T-helper 2 cell treated with Interferon-gamma antibody and Interleukin-4, amounts not matched to agents 100 ng/mL and 5 ng/mL, for 36 hours (primary cell): ENCODE results near the gene PPIF. TPM values are rescaled to one million over a fixed set of nuclear protein-coding genes. Genes with fewer than 3 reads are reported as not detected.

Source experiments
- intact Hi-C: fragments of 100-400 bp; cut with micrococcal nuclease; formaldehyde crosslinking; loops from one replicate; pipeline ENCODE4 v1.15.1; 2023
- total RNA-seq: library from RNA; stranded (reverse); gene quantifications from 2 replicates; pipeline ENCODE4 v1.2.3, GENCODE V29; 2022

Gene PPIF
- total RNA-seq, 1 donor from 2014 or later: 89.0 TPM

DNA sequence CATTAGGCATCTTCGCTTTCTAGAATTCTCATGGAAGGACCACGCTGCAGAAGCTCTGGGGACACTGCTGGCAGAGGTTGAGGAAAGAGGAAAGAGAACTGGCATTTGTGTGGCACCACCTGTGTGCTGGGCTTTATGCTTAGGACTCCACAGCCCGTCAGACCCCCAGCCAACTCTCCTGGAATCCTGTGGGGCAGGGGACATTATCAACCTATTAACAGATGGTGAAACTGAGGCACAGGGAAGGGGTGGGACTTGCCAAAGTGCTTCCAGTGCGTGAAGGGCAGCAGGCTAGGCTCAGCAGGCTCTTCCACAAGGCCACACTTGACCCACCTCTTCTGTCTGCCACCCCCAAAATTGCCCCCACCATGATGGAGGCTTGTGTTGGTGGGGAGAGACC, 51.4 kb downstream of the PPIF start:
- intact Hi-C loops: no loop called here

DNA sequence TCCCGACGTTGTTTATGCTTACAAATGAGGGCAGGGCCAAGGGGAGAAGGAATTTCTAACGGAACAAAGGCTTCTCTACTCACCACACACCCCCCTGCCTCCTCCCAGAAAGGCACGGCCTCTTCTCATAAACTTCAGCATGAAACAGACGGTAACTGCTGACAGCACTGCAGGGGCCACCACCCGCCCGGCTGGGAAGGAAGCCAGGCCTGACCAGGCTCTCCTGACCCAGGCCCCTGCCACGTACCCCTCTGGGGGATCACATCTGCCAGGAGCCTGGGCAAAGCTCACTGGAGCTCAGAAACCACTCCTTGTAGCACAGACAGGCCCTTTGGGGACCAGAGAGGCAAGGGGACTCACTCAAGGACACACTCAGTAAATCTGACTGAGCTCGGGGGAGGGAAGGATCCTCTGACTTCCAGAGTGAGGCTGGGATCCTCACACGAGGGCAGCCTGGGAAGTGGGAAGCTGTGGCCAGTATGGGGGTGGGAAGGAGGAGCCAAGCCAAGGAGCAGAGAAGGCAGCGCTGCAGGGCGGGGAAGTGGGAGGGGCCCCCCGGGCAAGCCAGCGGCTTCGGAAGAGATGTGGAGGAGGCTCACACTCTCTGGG, 52.1 kb downstream of the PPIF start:
- intact Hi-C loops: no loop called here

DNA sequence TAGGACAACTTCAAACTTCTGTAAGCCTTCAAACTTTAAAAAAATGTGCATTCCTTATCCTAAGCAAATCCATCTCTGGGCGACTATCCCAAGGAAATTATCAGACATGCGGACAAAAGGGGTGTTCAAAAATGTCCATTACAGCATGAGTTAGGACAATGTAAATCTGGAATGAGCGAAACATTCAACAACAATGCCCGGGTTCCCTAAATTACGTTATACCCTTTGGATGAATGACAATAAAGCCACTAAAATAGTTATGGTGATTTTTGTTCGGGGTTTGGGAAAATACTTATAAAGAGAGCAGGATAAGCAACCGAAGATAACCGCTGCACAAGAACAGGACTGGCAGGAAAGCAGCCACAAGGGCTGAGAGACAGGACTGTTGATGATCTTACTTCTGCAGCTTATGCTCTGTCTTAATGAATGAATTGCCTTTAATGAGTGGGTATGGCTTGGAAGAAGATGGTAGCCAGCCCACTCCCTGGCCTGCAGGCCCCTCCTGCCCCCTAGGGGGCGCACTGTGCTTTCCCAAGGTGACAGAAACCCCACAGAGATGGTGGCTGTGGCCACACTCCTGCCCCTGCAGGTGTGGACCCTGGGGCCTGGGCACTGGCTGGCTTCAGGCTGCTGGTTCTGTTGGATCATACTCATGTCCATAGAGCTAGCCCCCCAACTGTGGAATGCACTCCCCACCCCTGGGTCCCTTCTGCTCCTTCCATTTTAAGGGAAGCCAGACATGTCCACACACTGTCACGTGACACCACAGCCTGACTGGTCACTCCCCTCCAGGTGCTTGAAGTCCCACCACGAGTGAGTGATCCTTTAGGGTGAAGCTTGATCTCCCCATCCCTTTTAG, 53.1 kb downstream of the PPIF start:
- intact Hi-C loops: loop anchor here (2.0 kb wide), 1 partner anchor 66 kb away; no protein-coding TSS in a partner anchor

DNA sequence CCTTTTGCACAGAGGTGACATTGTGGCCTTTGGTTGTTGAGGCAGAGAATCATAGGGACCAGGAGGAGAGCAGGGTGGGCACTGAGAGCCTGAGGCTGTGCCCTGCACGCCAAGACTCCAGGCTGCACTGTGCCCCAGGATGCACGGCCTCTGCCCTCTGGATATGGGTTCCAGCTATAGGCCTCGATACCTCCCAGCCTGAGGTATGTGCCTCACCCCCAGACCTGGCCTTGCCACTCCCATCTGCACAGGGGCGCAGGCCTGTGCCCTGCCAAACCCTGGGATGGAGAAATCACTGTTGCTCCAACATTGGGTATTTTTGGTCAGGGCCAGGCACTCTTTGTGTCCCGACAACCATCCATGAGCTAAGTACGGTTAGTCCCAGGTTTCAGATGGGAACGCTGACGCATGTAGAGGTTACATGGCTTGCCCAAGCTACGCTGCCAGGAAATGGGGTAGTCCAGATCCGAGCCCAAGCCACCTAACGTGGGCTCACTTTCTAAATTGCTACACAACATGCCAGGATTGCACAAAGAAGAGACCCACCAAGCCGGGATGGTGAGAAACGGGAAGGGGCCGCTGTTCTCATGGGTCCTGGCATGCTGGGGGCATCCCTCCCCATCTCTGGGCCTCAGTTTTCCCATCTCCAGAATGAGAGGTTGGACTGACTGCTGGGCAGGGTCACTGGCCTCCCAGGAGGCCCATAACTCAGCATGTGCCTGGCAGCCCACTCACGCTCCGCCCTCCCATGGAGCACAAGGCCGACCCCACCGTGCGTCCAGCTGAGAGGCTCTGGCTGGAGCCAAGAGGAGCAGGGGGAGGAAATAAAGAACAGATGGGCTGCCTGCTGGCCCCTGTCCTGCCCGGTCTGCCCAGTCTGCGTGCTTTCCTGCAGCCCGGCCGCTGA, 54.0 kb downstream of the PPIF start:
- intact Hi-C loops: loop anchor here (2.0 kb wide), 1 partner anchor 66 kb away; no protein-coding TSS in a partner anchor

DNA sequence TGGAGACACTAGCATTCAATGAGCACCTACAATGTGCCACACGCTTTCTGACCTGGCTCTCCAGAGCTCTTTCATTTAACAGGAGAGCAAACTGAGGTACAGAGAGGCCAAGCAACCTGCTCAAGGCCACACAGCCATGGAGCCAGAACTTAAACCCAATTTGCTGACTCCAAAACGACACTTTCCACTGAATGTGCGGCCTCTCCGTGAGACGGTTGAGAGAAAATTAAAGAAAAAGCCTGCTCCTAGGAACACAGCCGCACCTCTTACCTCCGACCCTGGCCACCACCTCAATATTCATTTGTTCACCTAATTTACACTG, 55.3 kb downstream of the PPIF start:
- intact Hi-C loops: no loop called here

DNA sequence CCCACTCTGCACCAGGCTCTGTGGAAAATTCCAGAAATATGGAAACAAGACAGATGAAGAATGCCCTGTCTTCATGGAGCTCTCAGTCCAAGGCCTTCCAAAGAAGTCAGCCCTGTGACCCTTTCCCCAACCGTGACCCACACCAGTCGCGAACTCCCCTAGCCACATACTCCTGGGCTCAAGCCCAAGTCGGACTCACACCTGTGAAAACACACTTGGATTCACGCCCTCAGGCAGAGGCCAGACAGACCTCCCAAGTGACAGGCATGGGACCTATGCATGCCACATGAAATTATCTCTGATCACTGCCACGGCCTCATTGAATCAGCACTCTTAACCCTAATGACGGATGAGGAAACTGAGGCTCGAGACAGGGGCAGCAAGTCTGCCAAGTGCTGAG, 55.7 kb downstream of the PPIF start:
- intact Hi-C loops: no loop called here

DNA sequence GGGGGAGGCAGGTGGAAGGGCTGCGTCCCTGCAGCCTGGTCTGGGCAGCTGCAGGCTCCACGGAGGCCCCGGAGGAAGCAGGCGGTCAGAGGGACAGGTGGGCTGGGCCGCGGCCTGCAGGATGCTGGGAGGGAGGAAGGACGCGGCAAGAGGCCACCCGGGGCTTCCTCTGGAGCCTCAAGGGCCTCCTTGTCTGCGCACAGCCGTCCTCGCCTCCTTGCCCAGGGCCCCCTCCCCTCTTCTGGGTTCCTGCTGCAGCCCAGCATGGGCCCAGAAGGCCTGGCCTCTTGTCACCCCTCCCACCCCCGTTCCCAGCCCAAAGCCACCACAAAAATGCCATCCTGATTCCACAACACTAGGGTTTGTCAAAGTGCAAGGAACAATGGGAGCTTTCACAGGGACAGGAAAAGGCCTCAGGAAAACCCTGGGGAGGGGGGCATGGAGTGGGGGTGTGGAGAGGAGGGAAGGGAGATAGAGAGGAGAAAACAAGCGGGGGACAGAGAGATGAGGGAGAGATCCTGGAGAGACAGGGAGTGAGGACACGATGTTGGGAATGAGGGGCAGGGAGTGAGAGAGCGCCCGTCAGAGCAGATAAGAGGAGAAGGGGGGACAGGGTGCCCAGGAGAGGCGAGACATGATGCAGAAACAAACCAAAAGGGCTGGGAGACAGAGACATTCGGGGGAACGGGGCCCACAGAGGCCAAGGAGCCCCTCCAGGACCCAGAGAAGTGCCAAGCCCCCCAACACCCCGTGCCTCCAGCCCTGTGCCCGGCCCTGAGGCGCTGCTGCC, 56.4 kb downstream of the PPIF start:
- intact Hi-C loops: no loop called here

DNA sequence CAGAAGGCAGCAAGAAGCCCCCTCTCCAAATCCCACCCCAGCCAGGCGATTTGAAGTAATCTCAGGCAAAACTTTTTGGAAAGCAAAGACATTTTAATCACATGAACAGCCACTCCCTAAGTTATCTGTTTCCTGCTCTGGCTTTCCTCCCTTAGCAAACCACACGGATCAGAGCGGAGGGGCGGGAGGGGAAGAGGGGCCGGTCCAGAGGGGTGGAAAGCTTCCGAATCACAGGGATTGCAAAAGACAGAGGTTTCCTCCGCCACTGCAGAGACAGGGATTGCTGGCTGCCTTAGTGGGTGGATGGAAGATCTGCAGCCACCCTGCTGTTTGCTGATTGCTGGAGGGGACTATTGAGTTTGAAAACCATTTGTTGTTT, 57.0 kb downstream of the PPIF start:
- intact Hi-C loops: no loop called here

DNA sequence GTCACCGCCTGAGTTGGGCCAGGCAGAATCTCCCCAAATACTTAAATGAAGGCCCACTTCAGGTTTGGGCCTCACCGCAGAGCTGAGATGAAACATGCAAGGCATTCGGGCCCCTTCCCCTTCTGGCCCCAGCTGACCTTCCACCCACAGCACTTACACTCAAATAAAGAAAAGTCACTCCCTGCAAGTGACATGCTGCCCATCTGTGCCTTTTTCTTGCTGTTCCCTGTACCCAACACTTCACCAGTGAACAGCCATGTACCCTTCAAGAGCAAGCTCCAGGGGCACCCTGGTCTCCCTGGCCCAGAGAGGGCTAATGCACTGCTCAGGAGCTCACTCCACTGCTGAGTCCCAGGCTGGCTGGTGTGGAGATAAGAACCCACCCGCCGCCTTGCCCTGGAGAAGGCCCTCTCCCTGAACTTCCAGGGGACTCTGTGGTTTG, 57.4 kb downstream of the PPIF start:
- intact Hi-C loops: no loop called here

Other genes starting within 250 kb of the PPIF start
- 1.2 and 1.3 TPM in 2 replicates for gene ZCCHC24, start 98.2 kb downstream of the PPIF start, total RNA-seq
- 0.11 and 0.20 TPM in 2 replicates for gene EIF5AL1, start 165.1 kb downstream of the PPIF start, total RNA-seq
- gene SFTPA2, start 212.9 kb downstream of the PPIF start, total RNA-seq: not detected in 2 replicates